K562 (cell line): ENCODE measurements around the gene SHANK3. TPM values are rescaled to one million over a fixed set of nuclear protein-coding genes. Genes with fewer than 3 reads are reported as not detected.

Source experiments
- CREB5 ChIP-seq: fragments of 250-450 bp; sonication (Bioruptor Pico); IDR thresholded peaks from 2 replicates; pipeline ENCODE4 v1.5.0; 2020; ENCODE audit warnings: mild to moderate bottlenecking
- CUX1 ChIP-seq: fragments of 200-800 bp; sonication (Bioruptor generic); IDR thresholded peaks from 2 replicates; pipeline ENCODE4 v1.6.1; 2016; ENCODE audit warnings: missing genetic modification characterization, missing compliant biosample characterization
- HDGF ChIP-seq: fragments of 450-650 bp; IDR thresholded peaks from 2 replicates; pipeline ENCODE4 v1.6.1; 2016
- SMARCA4 ChIP-seq: fragments of 450-650 bp; IDR thresholded peaks from 2 replicates; pipeline ENCODE4 v1.6.1; 2016
- ZNF212 ChIP-seq: fragments of 450-650 bp; formaldehyde crosslinking; IDR thresholded peaks from 2 replicates; pipeline ENCODE4 v1.4.0; 2020; ENCODE audit warnings: mild to moderate bottlenecking
- ZNF717 ChIP-seq: fragments of 250-450 bp; sonication (Bioruptor Pico); IDR thresholded peaks from 2 replicates; pipeline ENCODE4 v1.5.0; 2021
- polyA plus RNA-seq, 8 experiments: library from polyadenylated mRNA; depleted of rRNA in 4 of 8; stranded (reverse) in 5 of 8; unstranded in 3 of 8; fragments of >200 nt; fragmentation: Nextera tagmentation in 2 of 8; fragmentation: Illumina TruSeq in 1 of 8; extraction: Ambion mirVana in 2 of 8; extraction: Trizol in 1 of 8; gene quantifications; 2 replicates each; pipeline versions ENCODE4 v1.2.1 to v1.2.3, GENCODE V29; 2011 to 2014; ENCODE audit warnings: inconsistent platforms in 1 of 8, missing spikeins in 1 of 8
- total RNA-seq, 7 experiments: library from RNA; depleted of rRNA in 6 of 7; stranded (reverse); fragments of >200 nt in 6 of 7; fragmentation: Illumina TruSeq in 2 of 7; extraction: Trizol in 2 of 7; gene quantifications; 2 replicates each; pipeline versions ENCODE4 v1.2.1 to v1.2.3, GENCODE V29; 2011 to 2021; ENCODE audit warnings: low replicate concordance in 1 of 7

SHANK3 gene
- total and polyA plus RNA-seq, 9 of the 15 experiments (the other 6 are each of a cell fraction or from before 2014, with no cell fraction given): 0.01 to 0.07 (median 0.03) TPM; not detected in 6

- TF ChIP-seq CUX1: no peak
- no peak for TF ChIP-seq ZNF212 (CRISPR knock-in tag)
- no peak for TF ChIP-seq ZNF717 (CRISPR knock-in tag)
- no peak for TF ChIP-seq SMARCA4
- no peak for TF ChIP-seq CREB5
- no peak for TF ChIP-seq HDGF
- TF ChIP-seq, all 486 proteins: peak for 0
Measured at GRCh38 chr22:50699001-50699755, 26.6 kb downstream of the SHANK3 start (continued).
